Activated T-cell treated with anti-CD3 and anti-CD28 coated beads, Interleukin-2, amount 50 U/mL, for 48 hours (primary cell): Measurements from ENCODE around the gene RPS6KA6.
A peak's percentile ranks its signal among the peaks of the same experiment; 100 is the strongest.

ENCODE experiments used
- DNase-seq, 2 experiments: peaks; one replicate each; pipeline ENCODE4 v3.0.0-alpha.2; 2020

Gene RPS6KA6

DNA sequence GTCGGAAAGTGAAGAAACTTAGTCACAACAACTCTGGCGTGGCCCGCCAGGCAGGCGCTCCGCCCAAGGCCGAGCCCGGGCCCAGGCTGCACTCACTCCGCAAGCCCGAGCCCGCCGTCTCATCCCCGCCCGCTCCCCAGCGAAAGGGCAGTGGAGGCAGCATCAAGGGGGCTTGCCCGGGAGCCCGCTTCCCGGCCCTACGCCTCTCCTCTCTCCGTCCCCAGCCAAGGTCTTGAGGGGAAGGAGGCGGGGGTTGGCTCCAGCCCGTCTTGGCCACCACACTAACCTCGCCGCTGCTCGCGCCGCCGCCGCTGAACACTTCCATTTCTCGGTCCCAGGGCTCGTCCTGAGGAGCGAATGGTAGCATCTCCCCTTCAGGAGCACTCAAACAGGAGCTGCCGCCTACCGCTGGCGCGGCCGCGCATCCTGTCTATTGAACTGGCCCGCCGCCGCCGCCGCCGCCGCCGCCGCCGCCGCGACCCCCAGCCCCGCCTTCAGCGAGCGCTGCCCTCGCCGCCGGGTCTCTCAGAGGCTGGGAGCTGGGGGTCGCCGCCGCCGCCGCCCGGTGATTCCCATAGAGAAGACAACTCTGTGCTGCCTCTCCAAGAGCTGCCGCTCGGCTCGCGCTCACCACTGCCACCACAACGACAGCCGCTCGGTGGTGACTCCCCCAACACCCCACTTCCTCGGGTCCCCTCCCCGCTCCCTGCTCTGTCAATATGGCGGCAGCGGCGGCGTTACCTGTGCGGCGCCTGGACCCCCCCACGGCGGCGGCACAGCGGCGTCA lies at the start of gene RPS6KA6:
Gene RPS6KA6, minus strand, starts transcription at position 667 of the 787 bp plus-strand sequence. Its CDS starts 300 bp downstream, at position 367.
- peak; percentile 17 for DNase-seq

DNA sequence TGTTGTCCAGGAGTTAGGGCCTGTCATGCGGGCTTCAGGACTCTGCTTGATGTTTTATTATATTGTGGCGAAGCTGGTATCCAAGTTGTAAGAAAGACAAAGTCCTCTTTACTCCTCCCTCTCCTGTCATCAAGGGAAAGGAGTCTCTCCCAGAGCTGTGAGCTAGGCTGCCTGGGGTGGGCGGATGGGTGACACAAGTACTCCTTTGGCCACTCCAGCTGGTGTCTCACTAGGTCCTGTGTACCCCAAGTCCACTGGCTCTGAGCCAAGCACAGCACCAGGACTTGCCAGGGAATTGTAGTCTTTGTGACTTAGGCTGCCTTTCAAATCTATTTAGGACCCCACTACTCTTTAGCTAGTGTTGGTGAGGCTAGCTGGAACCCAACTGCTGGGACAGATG lies 36.7 kb upstream of the RPS6KA6 start:
- DNase-seq, result no peak

DNA sequence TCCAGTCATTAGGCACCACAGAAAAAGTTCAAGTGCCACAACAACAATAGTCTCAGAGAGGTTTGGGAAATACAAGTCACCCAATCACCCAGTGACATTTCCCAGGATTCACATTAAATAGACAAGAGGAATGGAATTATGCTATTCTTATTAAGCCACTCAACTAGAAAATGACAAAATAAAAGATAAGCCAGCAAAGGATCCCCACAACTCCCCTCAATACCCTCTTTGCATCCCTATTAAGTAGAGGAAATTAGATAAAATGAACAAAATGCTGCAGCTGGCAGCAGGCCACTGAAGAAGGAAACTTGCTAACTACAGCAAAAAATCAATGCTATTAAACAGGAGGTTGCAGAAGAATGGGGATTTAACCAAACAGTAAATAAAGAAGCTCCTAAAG lies 35.3 kb upstream of the RPS6KA6 start:
- no peak for DNase-seq

DNA sequence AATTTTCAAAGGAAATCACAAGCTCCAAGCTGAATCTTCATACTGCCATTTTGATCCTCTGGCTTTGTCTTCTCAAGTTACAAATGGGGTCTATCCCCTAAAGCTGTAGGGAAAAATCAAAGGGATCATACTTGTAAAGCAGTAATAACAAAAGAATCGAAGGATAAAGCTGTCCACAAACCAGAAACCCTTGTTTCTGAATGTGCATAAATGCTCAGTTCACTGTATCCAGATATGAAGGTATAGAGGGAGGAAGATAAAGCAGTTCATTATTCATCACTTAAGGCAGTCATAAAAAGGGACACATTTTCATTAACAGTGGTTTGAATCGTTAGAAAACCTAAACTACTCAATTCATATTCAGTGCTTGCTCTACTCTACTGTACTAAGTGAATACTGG lies 33.2 kb upstream of the RPS6KA6 start:
- no peak for DNase-seq

DNA sequence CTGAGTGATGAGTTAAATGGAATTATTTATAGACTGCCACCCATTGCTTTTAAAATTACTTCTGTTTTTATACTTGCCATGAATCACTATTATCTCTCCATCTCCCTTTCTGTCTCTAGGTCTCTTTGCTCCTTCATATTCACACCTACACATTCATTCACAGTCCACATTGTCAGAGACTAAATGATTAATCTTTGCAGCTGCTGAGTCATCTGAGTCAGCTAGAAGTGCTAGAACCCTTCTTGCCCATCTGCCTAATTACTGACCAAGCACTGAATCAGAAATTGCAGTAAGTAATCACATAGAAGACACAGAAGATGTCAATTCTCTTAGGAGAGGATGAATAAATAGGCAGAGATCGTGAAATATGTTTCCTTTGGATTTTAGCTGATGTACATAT lies 31.6 kb upstream of the RPS6KA6 start:
- no peak for DNase-seq

DNA sequence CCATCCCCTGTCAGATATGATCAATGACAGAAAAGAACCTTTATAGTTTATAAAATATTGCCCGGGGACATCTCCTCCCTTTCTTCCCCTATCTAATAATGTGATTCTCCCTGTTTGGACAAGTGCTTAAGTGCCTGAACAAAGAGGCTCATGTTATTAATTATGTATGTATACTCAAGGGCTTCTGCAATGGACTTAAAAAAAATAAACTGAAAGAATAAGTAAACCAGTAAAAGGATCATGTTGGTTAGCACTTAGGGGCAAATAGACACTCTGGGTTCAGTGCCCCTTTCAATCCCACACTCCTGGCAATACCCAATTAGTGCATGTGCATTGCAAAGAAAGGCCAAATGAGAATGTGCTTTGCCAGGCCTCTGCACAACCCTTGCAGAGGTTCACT lies 30.7 kb upstream of the RPS6KA6 start:
- DNase-seq, result no peak

DNA sequence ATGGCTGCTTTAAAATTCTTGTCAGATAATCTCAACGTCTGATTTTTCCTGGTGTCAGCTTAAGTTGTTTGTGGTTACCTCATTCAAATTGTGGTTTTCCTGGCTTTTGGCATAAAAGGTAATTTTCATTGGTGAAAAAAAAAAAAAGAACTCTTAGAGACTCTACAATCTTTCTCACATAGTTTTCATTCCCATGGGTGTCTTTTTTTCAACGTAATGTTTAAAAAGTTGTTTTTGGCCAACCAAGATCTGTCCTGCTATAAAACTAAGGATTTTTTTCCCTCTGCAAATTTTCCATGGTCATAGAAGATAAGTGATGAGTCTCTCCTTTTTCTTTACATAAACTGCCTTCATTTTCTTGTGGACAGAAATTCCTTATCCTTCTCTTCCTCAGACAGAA lies 28.9 kb upstream of the RPS6KA6 start:
- no peak for DNase-seq

DNA sequence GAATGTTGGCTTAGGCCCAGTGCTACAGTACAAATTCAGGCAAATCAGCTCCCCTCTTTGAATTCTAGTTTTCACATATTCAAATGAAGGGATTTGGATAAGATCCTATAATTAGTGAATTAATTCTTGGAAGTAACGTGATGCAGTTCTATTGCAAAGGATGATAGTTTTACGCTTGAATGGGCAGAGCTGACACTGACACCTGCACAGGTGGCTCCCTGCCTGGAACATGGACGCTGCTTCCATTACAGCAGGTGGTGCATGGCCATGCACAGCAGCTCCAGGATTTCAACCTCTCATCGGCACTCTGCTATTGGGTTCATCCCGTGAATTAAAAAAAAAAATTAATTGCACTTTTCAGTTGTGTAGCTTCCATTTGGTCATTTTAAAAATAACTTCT lies 28.4 kb upstream of the RPS6KA6 start:
- no peak for DNase-seq

DNA sequence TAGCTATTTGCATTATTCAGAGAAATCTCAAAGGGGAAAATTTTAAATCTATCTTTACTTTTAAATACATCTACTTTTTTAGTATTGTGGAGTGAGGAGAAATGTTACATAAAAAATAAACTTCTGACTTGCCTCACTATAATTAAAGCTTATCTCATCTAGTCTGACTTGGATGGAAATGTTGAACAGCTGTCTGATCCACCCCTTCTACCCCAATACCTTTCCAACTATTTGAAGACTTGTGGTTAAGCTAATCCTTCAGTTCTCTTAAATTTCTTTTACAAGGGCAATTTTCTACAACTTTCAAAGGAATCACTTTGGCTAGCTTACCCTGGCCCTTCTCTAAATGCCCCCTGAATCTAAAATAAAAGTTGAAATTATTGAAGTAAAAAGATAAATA lies 17.3 kb upstream of the RPS6KA6 start:
- DNase-seq, result no peak

DNA sequence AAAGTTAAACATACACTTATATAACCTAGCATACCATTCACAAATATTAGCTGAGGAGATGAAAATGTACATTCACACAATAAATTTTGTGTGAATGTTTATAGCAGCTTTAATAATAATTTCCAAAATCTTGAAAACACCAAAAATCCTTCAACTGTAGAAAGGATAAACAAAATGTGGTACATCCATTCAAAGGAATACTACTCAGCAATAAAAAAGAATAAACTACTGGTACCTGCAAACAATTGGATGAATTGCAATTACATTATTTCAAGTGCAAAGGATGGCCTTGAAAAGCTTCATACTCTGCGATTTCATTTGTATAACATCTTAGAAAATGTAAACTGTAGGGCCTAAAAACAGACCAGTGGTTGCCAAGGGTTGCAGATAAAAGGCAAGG lies 11.7 kb upstream of the RPS6KA6 start:
- DNase-seq, result no peak

DNA sequence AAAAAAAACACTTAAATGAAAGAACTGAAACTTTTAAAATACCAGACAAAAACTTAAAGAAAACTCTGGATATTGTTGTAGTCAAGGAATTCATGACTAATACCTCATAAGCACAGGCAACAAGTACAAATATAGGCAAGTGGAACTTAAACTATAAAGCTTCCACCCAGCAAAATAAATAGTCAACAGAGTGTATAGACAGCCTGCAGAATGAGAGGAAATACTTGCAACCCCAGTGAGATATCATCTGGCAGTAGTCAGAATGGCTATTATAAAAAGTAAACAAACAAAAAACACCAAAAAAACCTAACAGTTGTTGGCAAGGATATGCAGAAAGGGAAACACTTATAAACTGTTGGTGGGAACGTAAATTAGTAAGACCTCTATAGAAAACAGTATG lies 9.6 kb upstream of the RPS6KA6 start:
- DNase-seq, result no peak

DNA sequence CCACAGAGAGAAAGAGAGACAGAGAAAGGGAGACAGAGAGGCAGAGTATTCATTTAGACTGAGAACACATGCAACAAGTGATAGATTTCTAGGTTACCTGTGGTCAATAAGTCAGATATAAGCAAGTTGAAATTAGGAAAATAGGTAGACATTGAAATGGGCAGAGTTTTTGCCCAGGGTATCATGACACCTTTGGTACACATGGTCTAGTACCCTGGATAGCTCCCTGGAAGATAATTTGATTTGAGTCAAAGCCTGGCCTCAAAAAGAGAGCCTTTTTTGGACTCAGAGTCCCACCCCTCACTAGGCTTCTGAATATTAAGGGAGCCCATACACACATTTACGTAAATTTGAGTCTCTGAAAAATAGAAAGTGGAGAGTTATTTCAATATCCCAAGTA lies 4.0 kb upstream of the RPS6KA6 start:
- DNase-seq, result no peak

DNA sequence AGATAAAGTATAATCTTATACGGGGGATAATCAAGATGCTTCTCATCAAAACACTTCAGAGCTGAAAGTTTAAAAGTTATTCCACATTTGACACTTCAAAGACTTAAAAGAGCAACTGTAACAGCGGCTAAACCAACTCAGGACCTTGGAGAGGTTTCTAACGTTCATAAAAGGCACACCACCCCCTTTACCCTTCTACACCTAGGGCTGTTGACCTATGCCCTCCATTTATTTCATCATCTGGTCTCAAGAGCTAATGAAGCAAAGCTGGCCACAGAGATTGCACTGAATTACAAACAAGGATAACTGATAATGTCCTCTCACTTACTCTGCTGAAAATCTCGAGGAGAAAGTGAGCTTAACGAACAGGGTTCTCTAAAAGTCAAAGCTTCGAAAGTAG lies 1.1 kb upstream of the RPS6KA6 start:
- no peak for DNase-seq

DNA sequence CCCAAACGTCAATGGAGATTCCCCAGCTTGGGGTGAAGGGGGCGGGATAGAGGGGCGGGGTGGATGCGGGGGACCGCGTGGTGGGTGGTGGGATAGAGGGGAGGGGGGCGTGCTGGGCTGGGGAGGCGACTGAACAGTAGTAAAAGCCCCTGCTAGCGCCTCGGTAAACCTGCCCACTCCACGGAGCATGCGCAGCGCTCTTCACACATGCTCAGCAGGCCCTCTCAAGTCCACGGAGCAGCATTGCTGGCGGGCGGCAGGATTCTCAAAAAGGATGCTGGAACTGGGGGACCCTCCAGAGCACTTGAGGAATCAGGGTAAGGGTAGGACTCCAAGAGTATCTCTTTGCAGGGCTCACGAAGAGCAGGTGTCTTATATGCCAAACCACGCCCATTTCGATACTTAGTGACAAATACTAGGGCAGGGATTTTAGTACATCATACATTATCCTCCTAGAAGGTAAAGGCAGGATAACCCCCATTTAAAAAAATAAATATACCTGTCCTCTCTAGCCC lies 378 bp upstream of the RPS6KA6 start:
- peak in 1 of 2 experiments; percentile 24 for DNase-seq

DNA sequence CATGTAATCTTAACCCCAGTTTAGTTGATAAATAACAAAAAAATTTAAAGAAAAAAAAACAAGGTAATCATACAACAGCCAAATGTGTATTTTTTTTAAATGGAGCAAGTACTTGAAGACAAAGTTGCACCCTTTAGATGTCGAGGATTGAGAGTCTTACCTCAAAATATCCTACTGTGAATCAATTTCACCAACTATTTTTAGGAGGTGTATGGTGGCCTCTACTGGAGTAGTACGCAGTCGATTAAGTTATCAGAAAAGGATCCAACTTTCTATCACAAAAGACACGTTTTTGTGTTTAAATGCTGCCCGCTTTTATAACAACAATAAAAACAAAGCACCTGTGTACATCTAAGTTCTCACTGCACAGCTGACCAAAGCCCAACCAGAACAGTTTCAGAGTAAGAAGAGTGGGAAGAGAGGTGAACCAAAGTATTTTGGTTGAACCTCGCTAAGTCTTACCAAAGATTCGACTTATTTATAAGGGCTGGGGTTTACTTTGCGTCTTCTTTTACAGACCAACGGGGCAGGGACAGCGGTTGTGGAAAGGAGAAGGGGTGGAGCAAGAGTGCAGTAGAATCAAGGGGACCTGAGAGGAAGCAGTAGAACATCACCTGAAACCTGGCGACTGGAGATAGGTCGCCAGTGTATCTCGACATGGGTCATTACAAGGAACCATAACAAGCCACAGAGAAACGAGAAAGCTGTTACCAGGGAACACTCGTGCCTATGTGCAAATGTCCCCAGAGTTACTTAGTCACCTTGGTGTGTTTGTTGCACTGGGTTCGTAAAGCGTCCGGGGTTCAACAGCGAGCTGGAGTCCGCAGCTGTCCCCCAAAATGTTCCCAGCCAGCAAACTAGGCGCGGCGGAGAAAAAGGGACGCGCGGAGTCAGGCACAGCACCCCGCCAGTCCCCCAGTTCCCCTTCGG lies 1.1 kb downstream of the RPS6KA6 start:
- DNase-seq, result peak in 1 of 2 experiments; percentile 12

DNA sequence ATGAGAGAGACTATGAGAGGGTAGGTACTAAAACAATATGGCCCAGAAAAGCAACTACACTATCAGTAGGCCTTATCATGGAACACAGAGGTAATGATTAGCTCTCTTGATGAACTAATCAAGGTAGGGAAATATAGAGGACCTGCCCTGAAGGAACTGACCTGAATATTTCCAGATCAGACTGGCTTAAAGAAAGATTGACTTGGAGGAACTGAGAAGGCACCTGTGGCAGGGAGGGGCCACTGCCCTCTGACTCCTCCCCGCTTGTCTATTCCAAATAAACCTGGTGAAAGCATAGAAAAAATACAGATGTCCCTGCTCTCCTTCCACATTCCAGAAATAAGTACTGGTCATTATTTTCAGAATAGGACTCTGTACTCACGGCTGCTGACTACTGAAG lies 5.5 kb downstream of the RPS6KA6 start:
- DNase-seq, result no peak

DNA sequence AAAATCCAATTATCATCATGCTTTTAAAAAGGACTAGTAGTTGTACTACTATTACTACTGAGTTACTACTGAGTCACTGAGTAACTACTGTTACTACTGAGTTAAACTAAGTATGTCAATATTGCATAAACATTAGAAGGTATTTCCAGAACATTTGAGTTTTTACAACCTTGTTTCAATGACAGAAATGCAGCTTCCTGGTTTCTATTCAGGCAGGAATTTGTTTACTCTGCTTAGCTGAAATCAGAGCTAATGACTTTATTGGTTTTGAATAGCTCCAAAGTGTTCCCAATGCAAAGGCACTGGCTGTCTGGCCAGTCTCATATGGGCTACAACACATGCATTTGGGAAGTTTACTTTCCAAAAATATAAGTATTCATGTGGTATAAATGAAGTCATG lies 12.0 kb downstream of the RPS6KA6 start:
- no peak for DNase-seq

DNA sequence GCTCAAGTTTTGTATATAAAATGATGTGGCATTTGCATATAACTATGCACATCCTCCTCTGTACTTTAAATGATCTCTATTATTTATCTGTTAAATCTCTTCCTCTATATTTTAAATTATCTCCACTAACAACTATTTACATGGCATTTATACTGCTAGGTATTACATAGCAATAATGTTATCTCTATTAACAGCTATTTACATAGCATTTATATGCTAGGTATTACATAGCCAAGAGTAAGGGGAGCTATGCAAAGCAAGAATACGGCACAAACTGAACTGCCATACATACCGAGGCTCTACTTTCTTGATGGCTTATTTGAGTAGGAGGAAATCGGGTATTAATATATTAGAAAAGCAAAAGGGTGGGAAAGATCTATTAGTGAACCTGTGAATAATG lies 12.7 kb downstream of the RPS6KA6 start:
- no peak for DNase-seq

DNA sequence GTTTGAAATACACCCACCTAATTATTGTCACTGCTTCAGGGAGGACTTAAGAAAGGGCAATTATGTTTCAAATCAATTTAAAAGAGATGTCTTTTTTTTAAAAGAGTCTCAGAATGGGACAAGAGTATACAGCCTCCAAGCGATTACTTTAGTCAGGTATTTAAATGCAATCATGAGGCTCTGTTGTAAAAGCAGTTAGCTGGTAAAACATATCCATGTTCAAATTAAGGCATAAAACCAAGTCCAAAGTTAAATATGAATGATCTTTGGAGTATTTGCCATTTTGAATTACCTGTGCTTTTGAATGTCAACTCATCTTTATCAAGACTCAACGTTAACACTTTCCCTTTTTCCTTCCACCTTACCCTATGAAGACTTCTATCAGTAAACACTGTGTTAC lies 13.7 kb downstream of the RPS6KA6 start:
- DNase-seq, result no peak

DNA sequence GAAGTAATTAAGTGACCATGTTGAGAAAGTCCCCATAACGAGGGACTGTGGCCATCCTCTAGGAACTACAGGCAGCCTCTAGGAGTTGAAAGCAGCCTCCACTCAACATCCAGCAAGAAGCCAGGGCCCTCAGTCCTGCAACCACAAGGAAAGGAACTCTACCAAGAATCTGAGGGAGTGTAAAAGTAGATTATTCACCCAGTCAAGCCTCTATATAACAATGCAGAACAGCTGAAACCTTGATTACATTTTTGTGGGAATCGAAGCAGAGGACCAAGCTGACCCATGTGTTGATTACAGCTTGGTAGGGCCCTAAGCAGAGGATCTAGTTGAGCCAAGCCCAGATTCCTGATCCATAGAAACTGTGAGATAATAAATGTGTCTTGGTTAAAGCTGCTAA lies 17.1 kb downstream of the RPS6KA6 start:
- DNase-seq, result no peak

DNA sequence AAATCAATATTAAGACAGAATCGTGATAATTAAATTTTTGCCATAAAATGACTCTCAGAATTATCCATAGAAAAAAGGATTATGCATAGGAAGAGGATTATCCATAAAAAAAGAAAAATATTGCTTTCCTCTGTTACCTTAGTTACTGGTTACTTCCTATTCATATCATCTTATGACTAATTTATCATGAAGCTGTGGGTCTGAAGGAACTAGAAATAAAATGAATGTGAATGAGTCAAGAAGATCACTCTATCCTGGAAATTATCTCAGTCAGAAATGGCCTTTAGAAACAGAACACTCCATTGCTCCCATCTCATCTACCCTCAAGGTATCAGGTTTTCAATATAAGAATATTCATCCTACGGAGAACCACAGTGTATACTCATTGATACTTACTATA lies 19.4 kb downstream of the RPS6KA6 start:
- no peak for DNase-seq

DNA sequence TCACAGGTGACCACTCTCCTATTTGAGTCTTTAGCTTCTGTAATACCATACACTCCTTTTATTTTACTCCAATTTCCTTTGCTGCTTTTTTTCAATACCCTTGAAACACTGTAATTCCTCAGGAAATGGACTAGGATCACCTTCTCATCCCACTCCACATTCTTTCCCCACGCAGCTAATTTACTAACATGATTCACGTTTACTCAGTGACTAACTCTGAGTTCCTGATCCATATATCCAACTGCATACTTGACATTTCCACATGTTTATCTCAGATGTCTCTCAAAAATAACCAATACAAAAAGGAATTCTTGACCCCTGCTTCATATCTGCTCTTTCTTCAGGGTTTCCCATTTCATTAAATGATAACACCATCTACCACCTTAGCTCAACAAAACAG lies 19.9 kb downstream of the RPS6KA6 start:
- DNase-seq, result no peak

DNA sequence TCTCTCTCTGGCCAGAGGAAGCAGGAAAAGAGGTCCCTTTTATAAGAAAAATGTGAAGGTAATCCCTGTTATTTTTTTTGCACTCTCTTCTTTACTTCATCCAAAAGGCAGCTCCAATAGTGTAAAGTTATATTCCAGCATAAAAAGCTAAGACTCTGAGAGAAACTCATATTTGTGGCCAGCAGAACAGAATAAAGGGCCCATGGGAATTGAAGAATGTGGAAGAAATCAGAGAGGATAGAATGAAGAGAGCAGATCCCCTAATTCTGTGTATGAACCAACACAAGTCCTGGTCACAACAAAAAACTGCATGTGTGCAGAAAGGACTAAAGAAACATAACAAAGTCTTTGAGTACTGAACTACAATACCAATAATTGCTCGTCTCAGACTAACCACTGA lies 22.3 kb downstream of the RPS6KA6 start:
- no peak for DNase-seq

DNA sequence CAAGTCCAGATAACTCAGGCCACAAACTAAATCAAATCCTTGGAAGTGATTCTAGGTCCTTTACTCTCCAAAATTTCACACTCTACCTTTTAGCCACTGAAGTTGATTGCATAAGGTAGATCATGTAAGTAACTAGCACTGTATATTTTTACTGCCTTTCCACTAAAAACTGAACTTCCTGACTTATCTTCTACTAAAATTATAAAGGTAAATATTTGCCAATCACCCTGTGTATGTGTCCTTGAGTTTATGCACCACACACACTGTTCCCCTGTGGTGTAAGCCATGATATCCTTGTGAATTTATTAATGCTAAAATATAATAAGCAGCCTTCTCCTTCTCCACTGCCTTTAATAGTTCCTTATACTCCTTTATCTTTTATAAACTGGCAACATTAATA lies 25.6 kb downstream of the RPS6KA6 start:
- DNase-seq, result no peak
